ENCODE results near the gene NRXN3.

The NRXN3 gene

DNA sequence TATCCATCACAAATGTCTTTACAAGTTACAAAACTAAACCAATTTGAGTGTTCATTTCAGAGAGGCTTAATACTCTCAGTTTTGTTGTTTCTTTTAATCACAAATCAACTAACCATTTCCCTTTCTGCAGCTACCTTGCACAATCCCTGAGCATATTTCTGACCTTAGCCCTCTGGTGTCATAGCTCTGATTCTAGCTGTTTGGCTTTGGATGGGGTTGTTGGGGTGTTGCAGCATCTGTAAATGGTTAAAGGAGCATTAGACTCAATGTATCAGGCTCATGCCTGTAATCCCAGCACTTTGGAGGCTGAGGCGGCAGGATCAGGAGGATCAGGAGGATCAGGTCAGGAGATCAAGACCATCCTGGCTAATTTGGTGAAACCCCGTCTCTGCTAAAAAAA, 461.4 kb downstream of the NRXN3 start:
- no peak for DNase-seq (ENCODE audit: low read depth)
- no peak overlapping the region for H3K4me3 ChIP-seq (ENCODE audit: low read depth, low read length)
- TF ChIP-seq, protein P1, sequence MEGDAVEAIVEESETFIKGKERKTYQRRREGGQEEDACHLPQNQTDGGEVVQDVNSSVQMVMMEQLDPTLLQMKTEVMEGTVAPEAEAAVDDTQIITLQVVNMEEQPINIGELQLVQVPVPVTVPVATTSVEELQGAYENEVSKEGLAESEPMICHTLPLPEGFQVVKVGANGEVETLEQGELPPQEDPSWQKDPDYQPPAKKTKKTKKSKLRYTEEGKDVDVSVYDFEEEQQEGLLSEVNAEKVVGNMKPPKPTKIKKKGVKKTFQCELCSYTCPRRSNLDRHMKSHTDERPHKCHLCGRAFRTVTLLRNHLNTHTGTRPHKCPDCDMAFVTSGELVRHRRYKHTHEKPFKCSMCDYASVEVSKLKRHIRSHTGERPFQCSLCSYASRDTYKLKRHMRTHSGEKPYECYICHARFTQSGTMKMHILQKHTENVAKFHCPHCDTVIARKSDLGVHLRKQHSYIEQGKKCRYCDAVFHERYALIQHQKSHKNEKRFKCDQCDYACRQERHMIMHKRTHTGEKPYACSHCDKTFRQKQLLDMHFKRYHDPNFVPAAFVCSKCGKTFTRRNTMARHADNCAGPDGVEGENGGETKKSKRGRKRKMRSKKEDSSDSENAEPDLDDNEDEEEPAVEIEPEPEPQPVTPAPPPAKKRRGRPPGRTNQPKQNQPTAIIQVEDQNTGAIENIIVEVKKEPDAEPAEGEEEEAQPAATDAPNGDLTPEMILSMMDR (IDR thresholded peaks at IDR 0.05; ENCODE audit: low read depth, low read length, missing control alignments), result no peak
- in situ Hi-C loops (cut with HindIII; ENCODE audit: low sequenced_read_pairs), result no loop called here

DNA sequence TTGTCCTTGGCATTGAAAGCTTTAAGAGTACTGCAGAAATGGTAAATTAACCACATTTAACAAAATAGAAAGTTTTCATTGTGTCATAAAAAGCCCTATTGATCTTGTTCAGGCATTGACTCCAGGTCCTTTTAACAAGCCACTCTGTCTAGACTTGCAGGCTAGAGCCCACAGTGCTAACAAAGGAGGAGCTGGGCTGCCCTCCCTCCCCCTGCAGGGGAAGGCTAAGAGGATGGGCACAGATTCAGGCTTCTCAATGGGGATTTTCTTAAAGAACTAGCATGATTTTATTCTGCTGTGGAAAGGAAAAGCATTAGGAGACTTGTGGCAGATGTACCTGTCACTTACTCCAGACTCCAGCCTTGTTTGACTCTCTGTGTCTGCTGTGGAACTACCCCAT, 463.6 kb downstream of the NRXN3 start:
- in situ Hi-C loops (cut with HindIII; ENCODE audit: low sequenced_read_pairs), result no loop called here
- H3K4me3 ChIP-seq (ENCODE audit: low read depth, low read length), result no peak overlapping the region
- DNase-seq (ENCODE audit: low read depth), result no peak
- TF ChIP-seq, protein P1 (IDR thresholded peaks at IDR 0.05; ENCODE audit: low read depth, low read length, missing control alignments), result no peak

DNA sequence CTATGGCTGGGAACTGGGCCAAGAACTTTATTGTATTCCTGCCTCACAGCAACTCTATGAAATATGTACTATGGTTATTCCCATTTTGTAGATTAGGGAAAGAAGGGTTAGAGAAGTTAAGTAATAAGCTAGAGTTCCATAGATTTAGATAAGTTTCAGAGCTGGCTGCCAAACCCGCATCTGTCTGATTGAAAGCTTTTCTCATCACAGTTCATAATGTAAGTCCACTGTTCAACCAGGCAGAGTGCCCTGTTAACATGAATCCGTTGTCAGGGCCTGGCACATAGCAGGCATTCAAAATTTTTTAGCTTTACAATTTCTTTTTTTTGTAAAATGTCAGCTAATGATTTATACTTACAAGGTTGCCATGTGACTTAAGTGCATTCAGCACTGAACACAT, 467.3 kb downstream of the NRXN3 start:
- no peak overlapping the region for H3K4me3 ChIP-seq (ENCODE audit: low read depth, low read length)
- DNase-seq (ENCODE audit: low read depth), result no peak
- in situ Hi-C loops (cut with HindIII; ENCODE audit: low sequenced_read_pairs), result no loop called here
- TF ChIP-seq, protein P1 (IDR thresholded peaks at IDR 0.05; ENCODE audit: low read depth, low read length, missing control alignments), result no peak

DNA sequence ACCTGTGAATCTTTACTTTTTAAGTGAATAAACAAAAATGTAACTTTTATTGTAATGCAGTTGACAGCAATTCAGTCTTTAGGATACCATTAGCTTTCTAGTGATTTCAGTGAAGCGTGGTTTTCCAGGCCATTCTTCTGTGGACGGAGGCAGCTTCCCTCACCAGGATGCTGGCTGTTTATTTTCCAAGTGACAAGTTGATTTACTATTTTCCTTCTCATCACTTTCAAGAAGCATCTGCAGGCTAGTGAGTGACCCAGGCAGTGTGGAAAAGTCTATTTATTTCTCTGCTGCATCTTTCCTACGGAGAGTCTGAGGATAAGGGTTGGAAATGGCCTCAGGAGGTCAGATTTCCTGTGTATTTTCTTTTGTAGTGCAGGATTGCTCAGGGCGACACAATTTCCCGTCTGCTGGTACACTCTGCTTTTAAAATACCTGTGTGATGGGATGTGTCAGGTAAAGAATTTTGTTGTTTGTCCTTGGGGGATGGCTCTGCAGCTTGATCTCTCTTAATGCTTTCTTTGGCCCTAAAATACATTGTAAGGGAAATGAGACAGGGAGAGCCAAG, 467.8 kb downstream of the NRXN3 start:
- TF ChIP-seq, protein P1 (IDR thresholded peaks at IDR 0.05; ENCODE audit: low read depth, low read length, missing control alignments), result no peak
- in situ Hi-C loops (cut with HindIII; ENCODE audit: low sequenced_read_pairs), result no loop called here
- H3K4me3 ChIP-seq (ENCODE audit: low read depth, low read length), result no peak overlapping the region
- DNase-seq (ENCODE audit: low read depth), result no peak

DNA sequence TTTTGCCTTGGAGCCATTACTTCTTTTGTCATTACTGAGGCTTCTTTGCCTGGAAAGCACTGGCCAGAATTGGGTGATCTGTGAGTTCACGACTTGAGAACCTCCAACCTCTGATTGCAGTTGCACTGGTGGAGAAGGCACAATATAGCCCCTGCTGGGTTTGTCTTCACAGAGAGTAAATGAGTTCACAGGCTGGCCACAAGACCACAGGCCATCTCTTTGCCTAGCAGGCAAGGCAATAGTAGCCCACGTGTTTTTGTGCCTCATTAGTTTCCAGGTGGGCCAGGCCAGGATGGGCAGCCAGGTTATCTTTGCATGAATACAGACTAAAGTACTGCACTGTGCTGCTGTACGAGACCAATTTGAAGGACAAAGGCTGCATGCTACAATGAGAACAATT, 468.8 kb downstream of the NRXN3 start:
- TF ChIP-seq, protein P1 (IDR thresholded peaks at IDR 0.05; ENCODE audit: low read depth, low read length, missing control alignments), result no peak
- no peak for DNase-seq (ENCODE audit: low read depth)
- in situ Hi-C loops (cut with HindIII; ENCODE audit: low sequenced_read_pairs), result no loop called here
- H3K4me3 ChIP-seq (ENCODE audit: low read depth, low read length), result no peak overlapping the region

DNA sequence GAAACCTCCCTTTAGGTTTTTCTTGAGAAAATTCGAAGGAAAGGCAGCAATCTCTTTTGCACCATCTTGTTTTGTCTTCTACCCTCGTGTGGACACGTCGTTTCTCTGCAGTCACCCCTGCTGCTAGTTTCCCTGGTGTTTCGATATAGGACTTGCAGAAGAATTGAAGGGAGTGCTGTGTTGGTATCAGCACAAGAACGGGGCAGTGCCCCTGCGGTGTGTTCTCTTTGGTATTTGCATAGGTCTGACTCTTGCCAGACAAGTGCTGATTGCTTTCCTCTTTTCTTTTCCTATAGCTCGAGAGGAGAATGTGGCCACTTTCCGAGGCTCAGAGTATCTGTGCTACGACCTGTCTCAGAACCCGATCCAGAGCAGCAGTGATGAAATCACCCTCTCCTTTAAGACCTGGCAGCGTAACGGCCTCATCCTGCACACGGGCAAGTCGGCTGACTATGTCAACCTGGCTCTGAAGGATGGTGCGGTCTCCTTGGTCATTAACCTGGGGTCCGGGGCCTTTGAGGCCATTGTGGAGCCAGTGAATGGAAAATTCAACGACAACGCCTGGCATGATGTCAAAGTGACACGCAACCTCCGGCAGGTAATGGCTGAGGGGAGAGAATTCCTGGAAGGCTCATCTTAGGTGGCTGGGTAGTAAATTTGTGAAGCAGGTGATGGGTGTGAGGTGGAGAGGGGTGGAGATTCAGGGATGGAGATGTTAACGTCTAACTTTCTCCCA, 474.8 kb downstream of the NRXN3 start:
- DNase-seq (ENCODE audit: low read depth), result no peak
- TF ChIP-seq, protein P1 (IDR thresholded peaks at IDR 0.05; ENCODE audit: low read depth, low read length, missing control alignments), result no peak
- H3K4me3 ChIP-seq (ENCODE audit: low read depth, low read length), result no peak overlapping the region
- in situ Hi-C loops (cut with HindIII; ENCODE audit: low sequenced_read_pairs), result no loop called here

All from astrocyte of the cerebellum (primary cell).